GM12875 (cell line): ENCODE data around the gene CD83.
A peak's percentile ranks its signal among the peaks of the same experiment; 100 is the strongest.

Source experiments
- H3K4me3 ChIP-seq: one replicate; pipeline ENCODE4 v1.5.1; 2011; ENCODE audit warnings: low read depth, low read length, control low read depth
- TF ChIP-seq, protein P1 (sequence below): IDR thresholded peaks from 2 replicates; pipeline ENCODE4 v1.5.1; 2011; ENCODE audit warnings: low read depth, mild to moderate bottlenecking, control low read depth, inconsistent platforms, low read length, moderate library complexity, borderline replicate concordance; ENCODE audit not compliant: insufficient read depth

Gene CD83

DNA sequence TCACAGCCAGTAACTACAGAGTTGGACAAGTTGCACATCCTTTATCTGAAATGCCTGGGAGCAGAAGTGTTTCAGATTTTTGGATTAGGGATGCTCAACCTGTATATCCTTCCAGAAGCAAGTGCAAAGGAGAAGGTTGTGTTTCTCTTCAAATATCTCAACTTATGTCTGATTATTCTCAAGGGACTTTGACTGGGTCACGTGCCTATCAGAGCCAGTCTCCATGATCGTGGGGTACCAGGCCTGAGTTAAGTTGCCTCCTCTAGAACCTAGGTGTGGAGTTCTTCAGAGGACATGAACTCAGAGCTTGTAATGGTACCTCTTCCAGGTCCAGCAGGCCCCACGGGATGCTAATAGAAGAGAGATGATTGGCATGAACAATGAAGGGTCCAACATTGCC, 7.8 kb downstream of the CD83 start:
- no peak overlapping the region for H3K4me3 ChIP-seq
- TF ChIP-seq, protein P1, sequence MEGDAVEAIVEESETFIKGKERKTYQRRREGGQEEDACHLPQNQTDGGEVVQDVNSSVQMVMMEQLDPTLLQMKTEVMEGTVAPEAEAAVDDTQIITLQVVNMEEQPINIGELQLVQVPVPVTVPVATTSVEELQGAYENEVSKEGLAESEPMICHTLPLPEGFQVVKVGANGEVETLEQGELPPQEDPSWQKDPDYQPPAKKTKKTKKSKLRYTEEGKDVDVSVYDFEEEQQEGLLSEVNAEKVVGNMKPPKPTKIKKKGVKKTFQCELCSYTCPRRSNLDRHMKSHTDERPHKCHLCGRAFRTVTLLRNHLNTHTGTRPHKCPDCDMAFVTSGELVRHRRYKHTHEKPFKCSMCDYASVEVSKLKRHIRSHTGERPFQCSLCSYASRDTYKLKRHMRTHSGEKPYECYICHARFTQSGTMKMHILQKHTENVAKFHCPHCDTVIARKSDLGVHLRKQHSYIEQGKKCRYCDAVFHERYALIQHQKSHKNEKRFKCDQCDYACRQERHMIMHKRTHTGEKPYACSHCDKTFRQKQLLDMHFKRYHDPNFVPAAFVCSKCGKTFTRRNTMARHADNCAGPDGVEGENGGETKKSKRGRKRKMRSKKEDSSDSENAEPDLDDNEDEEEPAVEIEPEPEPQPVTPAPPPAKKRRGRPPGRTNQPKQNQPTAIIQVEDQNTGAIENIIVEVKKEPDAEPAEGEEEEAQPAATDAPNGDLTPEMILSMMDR, result no peak

DNA sequence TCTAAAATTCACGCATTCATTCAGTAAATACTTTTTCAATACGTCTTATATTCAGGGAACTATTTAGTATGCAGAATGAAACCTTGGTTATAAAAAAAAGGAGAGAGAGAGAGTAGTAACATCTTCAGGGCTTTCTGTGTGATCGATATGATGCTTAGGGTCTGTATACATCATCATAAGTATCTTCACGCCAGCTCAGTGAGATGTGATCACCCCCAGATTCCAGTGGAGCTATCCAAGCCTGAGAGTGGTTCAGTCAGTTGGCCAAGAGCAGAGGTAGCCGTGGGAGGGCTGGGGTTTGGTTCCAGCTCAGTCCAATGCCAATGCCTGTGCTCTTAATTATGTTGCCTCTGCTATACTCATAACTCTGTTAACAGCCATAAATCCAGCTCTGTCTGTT, 8.6 kb downstream of the CD83 start:
- TF ChIP-seq, protein P1, result no peak
- no peak overlapping the region for H3K4me3 ChIP-seq

DNA sequence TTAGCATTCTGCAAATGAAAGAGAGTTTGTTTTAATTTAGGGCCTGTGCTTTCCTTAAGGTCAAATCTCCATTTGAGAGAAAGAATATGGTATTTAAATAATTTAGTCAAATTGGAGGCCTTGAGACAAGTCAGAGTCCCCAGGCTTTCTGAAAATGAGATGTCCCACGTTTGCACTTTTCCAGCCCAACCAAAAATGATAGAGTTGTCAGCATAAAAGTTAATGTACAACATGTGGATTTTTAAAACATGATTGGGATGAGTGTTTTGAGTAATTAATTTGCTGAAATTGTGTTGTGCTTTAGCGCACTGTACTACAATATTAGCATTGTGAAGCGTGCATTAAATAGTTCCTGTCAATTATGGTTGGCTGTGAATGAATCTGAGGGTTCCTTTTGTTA, 10.0 kb downstream of the CD83 start:
- H3K4me3 ChIP-seq, result no peak overlapping the region
- TF ChIP-seq, protein P1, result no peak

DNA sequence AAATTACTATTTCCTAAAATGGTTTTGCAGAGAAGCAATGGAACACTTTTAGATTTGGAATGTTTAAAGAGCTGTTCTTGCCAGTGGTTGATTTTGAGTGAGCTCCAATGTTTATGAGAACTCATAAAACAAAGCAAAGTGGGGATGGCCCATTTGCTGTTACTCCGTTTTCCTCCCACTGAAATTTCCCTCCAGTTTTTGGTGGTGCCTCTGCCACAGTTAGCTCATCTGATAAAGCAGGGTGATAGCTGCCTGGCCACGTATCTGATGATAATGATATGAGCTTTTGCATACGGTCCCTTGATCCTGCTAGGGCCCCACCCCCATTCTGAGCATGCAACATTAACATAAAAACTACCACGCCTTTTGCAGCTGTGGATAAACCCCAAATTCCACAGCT, 10.4 kb downstream of the CD83 start:
- no peak overlapping the region for H3K4me3 ChIP-seq
- TF ChIP-seq, protein P1, result no peak

DNA sequence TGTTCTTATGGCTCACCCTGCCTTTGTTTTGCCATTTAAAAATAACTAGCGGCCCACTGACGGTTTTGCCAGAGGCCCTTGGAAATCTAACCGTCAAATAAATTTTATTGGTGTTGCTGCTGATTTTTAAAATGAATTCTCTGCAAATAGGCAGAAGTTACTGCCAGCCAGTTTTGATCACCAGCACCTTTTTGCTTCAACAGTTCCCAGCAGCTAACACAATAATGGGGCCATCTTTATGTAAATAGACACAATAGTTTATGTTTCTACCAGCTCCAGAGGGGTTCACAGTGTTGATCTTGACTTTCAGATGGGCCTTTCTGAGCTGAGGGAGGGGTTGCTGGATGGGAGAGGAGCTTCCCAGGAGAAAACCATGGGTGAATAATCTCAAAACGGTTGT, 11.2 kb downstream of the CD83 start:
- no peak overlapping the region for H3K4me3 ChIP-seq
- TF ChIP-seq, protein P1, result no peak

DNA sequence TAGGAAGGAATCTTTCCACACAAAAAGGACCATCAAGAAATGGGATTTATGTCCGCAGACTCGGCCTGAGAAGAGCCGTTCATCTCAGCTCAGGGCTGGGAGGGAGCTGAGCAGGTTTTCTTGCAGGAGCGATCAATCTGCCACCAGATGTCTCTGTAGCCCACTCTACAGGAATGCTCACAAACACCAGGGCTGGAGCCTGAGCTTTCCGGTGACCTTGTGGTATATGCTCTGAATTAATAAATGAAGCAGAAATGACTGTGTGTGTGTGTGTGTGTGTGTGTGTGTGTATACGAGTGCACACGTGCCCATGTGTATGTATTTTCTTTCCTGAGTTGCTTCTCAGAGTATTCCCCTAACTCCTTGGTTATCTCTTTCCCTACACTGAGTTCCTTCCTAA, 12.0 kb downstream of the CD83 start:
- no peak overlapping the region for H3K4me3 ChIP-seq
- TF ChIP-seq, protein P1, result peak; percentile 42; the same call in 1 of the 2 replicates

DNA sequence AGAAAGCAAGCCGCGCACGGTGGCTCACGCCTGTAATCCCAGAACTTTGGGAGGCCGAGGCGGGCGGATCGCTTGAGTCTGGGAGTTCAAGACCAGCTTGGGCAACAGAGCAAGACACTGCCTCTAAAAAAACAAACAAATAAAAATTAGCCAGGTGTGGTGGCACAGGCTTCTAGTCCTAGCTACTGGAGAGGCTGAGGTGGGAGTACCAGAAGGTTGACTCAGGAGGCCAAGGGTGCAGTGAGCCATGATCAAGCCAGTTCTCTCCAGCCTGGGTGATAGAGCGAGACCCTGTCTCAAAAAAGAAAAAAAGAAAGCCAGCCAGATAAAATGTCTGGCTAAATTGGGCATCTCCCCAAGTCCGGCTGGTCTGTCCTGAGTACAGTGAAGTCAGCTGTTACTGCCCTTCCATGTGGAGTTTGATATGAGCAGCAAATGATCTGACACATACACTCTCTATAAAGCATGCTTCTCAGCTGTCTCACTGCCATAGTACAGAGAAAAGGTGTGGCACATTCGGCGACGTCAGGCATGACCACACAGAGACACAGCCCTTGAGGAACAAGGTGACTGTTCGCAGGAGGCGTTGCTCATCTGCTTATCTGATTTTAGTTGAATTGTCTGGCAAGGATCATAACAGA, 13.0 kb downstream of the CD83 start:
- H3K4me3 ChIP-seq, result no peak overlapping the region
- TF ChIP-seq, protein P1, result no peak
